ENCODE measurements around the gene EDN1. TPM values are rescaled to one million over a fixed set of nuclear protein-coding genes. Genes with fewer than 3 reads are reported as not detected.

Gene EDN1
- total RNA-seq, 4 donors from 2014 or later, result 2.8 to 13.8 (median 7.7) TPM

DNA sequence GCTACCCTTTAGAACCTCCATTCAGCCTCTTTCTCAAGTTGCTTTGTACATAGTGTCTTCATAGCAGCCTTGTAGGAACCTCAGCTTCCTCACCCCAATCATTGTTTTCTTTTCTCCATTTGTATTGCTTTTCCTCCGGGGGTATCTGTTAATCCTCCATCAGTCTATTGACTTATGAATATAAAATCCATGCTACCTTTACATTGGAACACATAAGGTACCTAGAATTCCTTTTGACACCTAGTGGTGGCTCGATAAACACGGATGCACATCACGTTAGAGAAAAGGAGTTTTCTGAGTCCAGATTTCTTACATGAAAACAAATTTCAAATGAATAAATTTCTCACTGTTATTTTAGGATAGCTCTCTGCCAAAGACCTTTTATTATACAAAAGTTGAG, 6.3 kb upstream of the EDN1 start:
- Histone ChIP-seq H3K36me3 (no peaks in the 10 kb centered on the region), H3K4me1 (no peaks in the 10 kb centered on the region), H3K9me3 (no peaks in the 10 kb centered on the region), H3K27ac (no peak overlapping the region), H3K27me3 (no peaks in the 10 kb centered on the region), H3K4me3 (no peak overlapping the region)
- TF ChIP-seq, protein P1, sequence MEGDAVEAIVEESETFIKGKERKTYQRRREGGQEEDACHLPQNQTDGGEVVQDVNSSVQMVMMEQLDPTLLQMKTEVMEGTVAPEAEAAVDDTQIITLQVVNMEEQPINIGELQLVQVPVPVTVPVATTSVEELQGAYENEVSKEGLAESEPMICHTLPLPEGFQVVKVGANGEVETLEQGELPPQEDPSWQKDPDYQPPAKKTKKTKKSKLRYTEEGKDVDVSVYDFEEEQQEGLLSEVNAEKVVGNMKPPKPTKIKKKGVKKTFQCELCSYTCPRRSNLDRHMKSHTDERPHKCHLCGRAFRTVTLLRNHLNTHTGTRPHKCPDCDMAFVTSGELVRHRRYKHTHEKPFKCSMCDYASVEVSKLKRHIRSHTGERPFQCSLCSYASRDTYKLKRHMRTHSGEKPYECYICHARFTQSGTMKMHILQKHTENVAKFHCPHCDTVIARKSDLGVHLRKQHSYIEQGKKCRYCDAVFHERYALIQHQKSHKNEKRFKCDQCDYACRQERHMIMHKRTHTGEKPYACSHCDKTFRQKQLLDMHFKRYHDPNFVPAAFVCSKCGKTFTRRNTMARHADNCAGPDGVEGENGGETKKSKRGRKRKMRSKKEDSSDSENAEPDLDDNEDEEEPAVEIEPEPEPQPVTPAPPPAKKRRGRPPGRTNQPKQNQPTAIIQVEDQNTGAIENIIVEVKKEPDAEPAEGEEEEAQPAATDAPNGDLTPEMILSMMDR (IDR thresholded peaks at IDR 0.05), result no peak
- TF ChIP-seq POLR2A (IDR thresholded peaks at IDR 0.05), result no peak
- intact Hi-C loops (cut with DNase I; ENCODE audit: low total_unique reads), result no loop called here
- no peak for DNase-seq

DNA sequence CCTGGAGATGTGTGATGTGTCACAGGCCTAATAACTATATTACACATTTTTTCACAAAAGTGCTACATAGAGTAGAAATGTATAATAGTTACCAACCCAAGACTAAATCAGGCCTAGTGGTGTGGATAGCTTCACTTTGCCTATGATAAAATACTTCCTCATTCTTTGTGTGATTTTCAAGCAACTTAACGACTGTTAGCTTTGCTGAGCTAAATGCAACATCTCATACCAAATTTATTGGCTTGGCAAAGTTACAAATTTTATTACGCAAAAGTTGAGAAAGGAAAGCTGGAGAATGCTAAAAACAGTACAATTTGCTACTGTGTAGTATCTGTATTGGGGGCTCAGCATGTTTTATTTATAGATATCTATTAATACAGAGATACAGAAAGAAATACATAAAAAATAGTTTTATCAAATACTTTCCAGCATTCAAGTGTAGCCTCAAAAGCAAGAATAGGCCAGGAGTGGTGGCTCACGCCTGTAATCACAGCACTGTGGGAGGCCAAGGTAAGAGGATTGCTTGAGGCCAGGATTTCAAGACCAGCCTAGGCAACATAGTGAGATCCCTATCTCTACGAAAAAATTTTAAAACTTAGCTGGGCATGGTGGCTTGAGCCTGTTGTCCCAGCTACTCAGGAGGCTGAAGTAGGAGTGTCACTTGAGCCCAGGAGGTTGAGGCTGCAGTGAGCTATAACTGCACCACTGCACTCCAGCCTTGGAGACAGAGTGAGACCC, 3.6 kb upstream of the EDN1 start:
- Histone ChIP-seq H3K4me3 (no peak overlapping the region), H3K9me3 (no peaks in the 10 kb centered on the region), H3K4me1 (no peaks in the 10 kb centered on the region), H3K27ac (no peak overlapping the region), H3K36me3 (no peaks in the 10 kb centered on the region), H3K27me3 (no peaks in the 10 kb centered on the region)
- TF ChIP-seq, protein P1 (IDR thresholded peaks at IDR 0.05), result no peak
- TF ChIP-seq POLR2A (IDR thresholded peaks at IDR 0.05), result no peak
- no peak for DNase-seq
- intact Hi-C loops (cut with DNase I; ENCODE audit: low total_unique reads), result no loop called here

DNA sequence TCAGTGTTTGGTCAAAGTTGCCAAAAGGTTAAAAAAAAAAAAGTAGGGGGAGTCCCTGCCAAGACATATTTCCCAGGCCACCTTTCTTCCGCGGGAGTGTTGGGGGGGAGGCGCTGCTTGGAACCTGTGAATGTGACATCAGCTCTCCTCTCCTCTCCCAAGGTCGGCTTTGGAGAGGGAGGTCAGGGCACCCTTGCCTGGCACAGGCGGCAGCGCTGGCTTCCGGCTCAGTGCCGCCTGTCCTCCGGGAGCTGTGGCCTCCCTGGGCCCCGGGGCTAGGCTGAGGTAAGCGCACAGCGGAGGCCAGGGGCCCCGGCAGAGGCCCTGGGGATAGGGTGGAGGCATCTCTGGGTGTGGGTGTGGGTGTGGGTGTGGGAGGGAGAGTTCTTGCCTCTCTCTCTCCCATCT, 1.9 kb upstream of the EDN1 start:
- H3K27me3 ChIP-seq, result no peaks in the 10 kb centered on the region
- no peaks in the 10 kb centered on the region for H3K4me1 ChIP-seq
- no peak overlapping the region for H3K27ac ChIP-seq
- H3K36me3 ChIP-seq, result no peaks in the 10 kb centered on the region
- H3K4me3 ChIP-seq, result no peak overlapping the region
- intact Hi-C loops (cut with DNase I; ENCODE audit: low total_unique reads), result no loop called here
- no peak for DNase-seq
- TF ChIP-seq, protein P1 (IDR thresholded peaks at IDR 0.05), result no peak
- TF ChIP-seq POLR2A (IDR thresholded peaks at IDR 0.05), result no peak
- no peaks in the 10 kb centered on the region for H3K9me3 ChIP-seq

DNA sequence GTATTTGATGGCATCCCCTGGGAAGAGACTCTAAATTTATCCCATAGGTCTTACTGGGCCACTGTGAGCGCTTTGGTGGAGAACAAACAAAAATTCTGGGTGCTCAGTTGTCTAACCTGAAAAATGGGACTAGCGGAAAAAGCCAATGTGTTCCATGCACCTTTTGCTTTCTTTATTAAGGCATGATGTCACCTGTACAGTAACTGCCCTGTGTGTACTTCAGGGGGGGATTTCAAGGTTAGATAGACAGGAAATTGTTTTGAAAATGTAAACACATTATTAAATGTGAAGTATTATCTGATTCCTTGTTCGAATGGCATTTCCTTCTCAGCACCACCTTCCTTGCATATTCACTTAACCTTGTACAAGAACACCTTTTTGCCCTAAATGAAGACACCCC, 1.2 kb upstream of the EDN1 start:
- no peak for TF ChIP-seq POLR2A (IDR thresholded peaks at IDR 0.05)
- TF ChIP-seq, protein P1 (IDR thresholded peaks at IDR 0.05), result no peak
- intact Hi-C loops (cut with DNase I; ENCODE audit: low total_unique reads), result no loop called here
- no peaks in the 10 kb centered on the region for H3K9me3 ChIP-seq
- no peak overlapping the region for H3K4me3 ChIP-seq
- DNase-seq, result no peak
- H3K4me1 ChIP-seq, result no peaks in the 10 kb centered on the region
- H3K36me3 ChIP-seq, result no peaks in the 10 kb centered on the region
- peak overlapping the region in 1 of 2 donors; percentile 47 for H3K27ac ChIP-seq
- H3K27me3 ChIP-seq, result no peaks in the 10 kb centered on the region

DNA sequence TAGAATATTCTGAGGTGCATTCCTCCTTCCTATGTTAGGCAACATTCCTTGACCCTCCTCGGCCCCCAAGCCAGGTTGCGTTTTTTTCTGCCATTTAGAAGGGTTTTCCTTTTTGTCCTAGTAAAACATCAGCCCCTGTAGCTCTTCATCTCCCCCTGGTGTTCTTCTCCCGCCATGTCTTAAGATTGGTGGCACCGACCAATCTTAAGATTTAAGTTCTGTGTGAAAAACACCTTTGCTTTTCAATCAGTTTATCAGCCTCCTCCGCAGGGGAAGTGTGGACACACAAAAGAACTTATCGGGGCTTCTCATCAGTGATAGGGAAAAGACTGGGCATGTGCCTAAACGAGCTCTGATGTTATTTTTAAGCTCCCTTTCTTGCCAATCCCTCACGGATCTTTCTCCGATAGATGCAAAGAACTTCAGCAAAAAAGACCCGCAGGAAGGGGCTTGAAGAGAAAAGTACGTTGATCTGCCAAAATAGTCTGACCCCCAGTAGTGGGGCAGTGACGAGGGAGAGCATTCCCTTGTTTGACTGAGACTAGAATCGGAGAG, 719 bp upstream of the EDN1 start:
- peak overlapping the region; percentile 38 to 47 for H3K27ac ChIP-seq
- intact Hi-C loops (cut with DNase I; ENCODE audit: low total_unique reads), result no loop called here
- H3K4me3 ChIP-seq, result peak overlapping the region; percentile 32 to 35
- TF ChIP-seq POLR2A (IDR thresholded peaks at IDR 0.05), result no peak
- TF ChIP-seq, protein P1 (IDR thresholded peaks at IDR 0.05), result peak; percentile 41 to 59 (median 48)
- no peaks in the 10 kb centered on the region for H3K36me3 ChIP-seq
- H3K27me3 ChIP-seq, result no peaks in the 10 kb centered on the region
- H3K9me3 ChIP-seq, result no peaks in the 10 kb centered on the region
- no peaks in the 10 kb centered on the region for H3K4me1 ChIP-seq
- DNase-seq, result peak in 1 of 2 donors; percentile 25
